ENCODE data around the gene RXRB.

RXRB gene

GRCh38 chr6:33211666-33212422, 11.4 kb upstream of the RXRB start:
- DNase-seq, result no peak

- no peak for DNase-seq
Observed at GRCh38 chr6:33211136-33211535, 10.7 kb upstream of the RXRB start.

- no peak for DNase-seq
Observed at GRCh38 chr6:33209856-33210255, 9.4 kb upstream of the RXRB start.

- DNase-seq, result peak; percentile 91
Observed at GRCh38 chr6:33208091-33208967, 7.9 kb upstream of the RXRB start, which contains the start of gene RING1. TSS of gene RING1 (plus strand) at chr6:33208500. CDS start at chr6:33208823, 323 bp downstream.

- DNase-seq, result peak; percentile 13
Observed at GRCh38 chr6:33207552-33208090, 7.2 kb upstream of the RXRB start.

GRCh38 chr6:33206864-33207551, 6.5 kb upstream of the RXRB start:
- DNase-seq, result no peak

GRCh38 chr6:33206027-33206863, 5.8 kb upstream of the RXRB start:
- no peak for DNase-seq

GRCh38 chr6:33205191-33206026, 4.9 kb upstream of the RXRB start:
- peak; percentile 22 for DNase-seq

- DNase-seq, result peak; percentile 95
Observed at GRCh38 chr6:33204415-33205190, 4.1 kb upstream of the RXRB start, which contains the start of gene HSD17B8. TSS of gene HSD17B8 (plus strand) at chr6:33204655. CDS start at chr6:33204669, 14 bp downstream.

GRCh38 chr6:33204165-33204414, 3.6 kb upstream of the RXRB start:
- no peak for DNase-seq

- DNase-seq, result no peak
Observed at GRCh38 chr6:33203443-33204164, 3.1 kb upstream of the RXRB start.

GRCh38 chr6:33202799-33203198, 2.3 kb upstream of the RXRB start:
- no peak for DNase-seq

GRCh38 chr6:33201935-33202334, 1.5 kb upstream of the RXRB start:
- DNase-seq, result no peak

GRCh38 chr6:33201147-33201545, 681 bp upstream of the RXRB start:
- DNase-seq, result no peak

- peak; percentile 75 for DNase-seq
Observed at GRCh38 chr6:33199687-33200218, 712 bp downstream of the RXRB start.

- DNase-seq, result no peak
Observed at GRCh38 chr6:33198853-33199436, 1.5 kb downstream of the RXRB start.

GRCh38 chr6:33198159-33198852, 2.2 kb downstream of the RXRB start:
- no peak for DNase-seq

- DNase-seq, result peak; percentile 35
Observed at GRCh38 chr6:33197431-33198048, 2.9 kb downstream of the RXRB start.

All from CD4-positive, alpha-beta T cell treated with Interleukin-6 for 4 hours (primary cell).